GM21423 (cell line): ENCODE measurements around the gene TMCC1.

Source experiments
- ATAC-seq: cut with Tn5 transposase; IDR thresholded peaks from one replicate; pipeline ENCODE4 v1.9.1; 2021; ENCODE audit warnings: mild to moderate bottlenecking, moderate library complexity; ENCODE audit not compliant: unreplicated experiment

The TMCC1 gene

GRCh38 chr3:129602730-129603560 is 290.6 kb downstream of the TMCC1 start:
- ATAC-seq = no peak

GRCh38 chr3:129602309-129602708 is 291.2 kb downstream of the TMCC1 start:
- ATAC-seq = no peak

GRCh38 chr3:129601713-129602112 is 291.8 kb downstream of the TMCC1 start:
- no peak for ATAC-seq

GRCh38 chr3:129600348-129600747 is 293.2 kb downstream of the TMCC1 start:
- ATAC-seq = no peak

GRCh38 chr3:129599607-129600006 is 293.9 kb downstream of the TMCC1 start:
- no peak for ATAC-seq

GRCh38 chr3:129599073-129599472 is 294.4 kb downstream of the TMCC1 start:
- ATAC-seq = no peak

GRCh38 chr3:129598484-129598883 is 295.0 kb downstream of the TMCC1 start:
- ATAC-seq = no peak

GRCh38 chr3:129598000-129598381 is 295.5 kb downstream of the TMCC1 start:
- ATAC-seq = no peak
